Measurements from ENCODE around the gene TTC38.

The TTC38 gene

GRCh38 chr22:46269564-46269963, 1.8 kb downstream of the TTC38 start:
- Histone ChIP-seq H4K20me1 (ENCODE audit: insufficient read depth, low read length) (no peaks in the 10 kb centered on the region), H3K27ac (ENCODE audit: low read length) (no peak overlapping the region), H3K27me3 (ENCODE audit: low read depth, low read length) (0 out of 2 replicates have a peak, but pooled peaks cover 6% of the 10 kb centered on the region), H3K4me2 (ENCODE audit: low read length) (no peak overlapping the region), H3K4me3 (ENCODE audit: low read length) (no peak overlapping the region), H2AFZ (ENCODE audit: low read depth, low read length) (no peak overlapping the region), H3K4me1 (ENCODE audit: low read length) (peaks cover 9% of the 10 kb centered on the region), H3K79me2 (ENCODE audit: low read length) (no peaks in the 10 kb centered on the region), H3K36me3 (replicated peaks; ENCODE audit: low read depth, low read length) (no peaks in the 10 kb centered on the region), H3K9ac (ENCODE audit: low read length) (no peak overlapping the region), H3K9me3 (ENCODE audit: insufficient read depth, low read length) (no peaks in the 10 kb centered on the region)
- TF ChIP-seq CTCF (IDR thresholded peaks at IDR 0.05; ENCODE audit: low read depth, low read length) = no peak
- TF ChIP-seq EZH2phosphoT487 (IDR thresholded peaks at IDR 0.05; ENCODE audit: low read depth) = no peak

- Histone ChIP-seq H2AFZ (ENCODE audit: low read depth, low read length) (no peak overlapping the region), H3K4me2 (ENCODE audit: low read length) (no peak overlapping the region)
- no peak for TF ChIP-seq EZH2phosphoT487 (IDR thresholded peaks at IDR 0.05; ENCODE audit: low read depth)
- TF ChIP-seq CTCF (IDR thresholded peaks at IDR 0.05; ENCODE audit: low read depth, low read length) = no peak
Measured at GRCh38 chr22:46272196-46272595, 4.4 kb downstream of the TTC38 start.

GRCh38 chr22:46272762-46273431, 5.1 kb downstream of the TTC38 start:
- Histone ChIP-seq H3K27me3 (ENCODE audit: low read depth, low read length) (no peaks in the 10 kb centered on the region), H3K9me3 (ENCODE audit: insufficient read depth, low read length) (no peaks in the 10 kb centered on the region), H2AFZ (ENCODE audit: low read depth, low read length) (no peak overlapping the region), H3K27ac (ENCODE audit: low read length) (no peak overlapping the region), H3K4me2 (ENCODE audit: low read length) (no peak overlapping the region), H3K4me1 (ENCODE audit: low read length) (peaks cover 4% of the 10 kb centered on the region), H4K20me1 (ENCODE audit: insufficient read depth, low read length) (no peaks in the 10 kb centered on the region), H3K9ac (ENCODE audit: low read length) (no peak overlapping the region), H3K4me3 (ENCODE audit: low read length) (no peak overlapping the region), H3K36me3 (replicated peaks; ENCODE audit: low read depth, low read length) (peaks cover 10% of the 10 kb centered on the region), H3K79me2 (ENCODE audit: low read length) (no peaks in the 10 kb centered on the region)
- TF ChIP-seq EZH2phosphoT487 (IDR thresholded peaks at IDR 0.05; ENCODE audit: low read depth) (no peak), CTCF (IDR thresholded peaks at IDR 0.05; ENCODE audit: low read depth, low read length) (no peak)

More at GRCh38 chr22:46272196-46272595, 4.4 kb downstream of the TTC38 start:
- no peak overlapping the region for H3K4me3 ChIP-seq (ENCODE audit: low read length)
- H3K27me3 ChIP-seq (ENCODE audit: low read depth, low read length) = no peaks in the 10 kb centered on the region
- no peak overlapping the region for H3K9ac ChIP-seq (ENCODE audit: low read length)
- peaks cover 10% of the 10 kb centered on the region for H3K36me3 ChIP-seq (replicated peaks; ENCODE audit: low read depth, low read length)
- peaks cover 6% of the 10 kb centered on the region for H3K4me1 ChIP-seq (ENCODE audit: low read length)
- no peaks in the 10 kb centered on the region for H4K20me1 ChIP-seq (ENCODE audit: insufficient read depth, low read length)
- H3K27ac ChIP-seq (ENCODE audit: low read length) = no peak overlapping the region
- H3K79me2 ChIP-seq (ENCODE audit: low read length) = no peaks in the 10 kb centered on the region
- H3K9me3 ChIP-seq (ENCODE audit: insufficient read depth, low read length) = no peaks in the 10 kb centered on the region

GRCh38 chr22:46273432-46274148, 5.8 kb downstream of the TTC38 start:
- Histone ChIP-seq H3K9me3 (ENCODE audit: insufficient read depth, low read length) (no peaks in the 10 kb centered on the region), H3K9ac (ENCODE audit: low read length) (no peak overlapping the region), H3K4me1 (ENCODE audit: low read length) (peaks cover 5% of the 10 kb centered on the region), H3K27me3 (ENCODE audit: low read depth, low read length) (no peaks in the 10 kb centered on the region), H2AFZ (ENCODE audit: low read depth, low read length) (no peak overlapping the region), H3K36me3 (replicated peaks; ENCODE audit: low read depth, low read length) (peaks cover 10% of the 10 kb centered on the region), H4K20me1 (ENCODE audit: insufficient read depth, low read length) (no peaks in the 10 kb centered on the region), H3K4me2 (ENCODE audit: low read length) (no peak overlapping the region), H3K27ac (ENCODE audit: low read length) (no peak overlapping the region), H3K4me3 (ENCODE audit: low read length) (no peak overlapping the region), H3K79me2 (ENCODE audit: low read length) (no peaks in the 10 kb centered on the region)
- TF ChIP-seq EZH2phosphoT487 (IDR thresholded peaks at IDR 0.05; ENCODE audit: low read depth) (no peak), CTCF (IDR thresholded peaks at IDR 0.05; ENCODE audit: low read depth, low read length) (no peak)

Measured in OCI-LY3 (cell line).